ENCODE results near the gene HTR3A.
A peak's percentile ranks its signal among the peaks of the same experiment; 100 is the strongest.

HTR3A gene

GRCh38 chr11:113992459-113993110, 17.7 kb downstream of the HTR3A start:
- no peak overlapping the region for H3K27ac ChIP-seq
- H3K9me3 ChIP-seq, result no peaks in the 10 kb centered on the region
- H3K27me3 ChIP-seq, result peaks cover 43% of the 10 kb centered on the region
- peaks cover 0 to 10% of the 10 kb centered on the region in 2 experiments for H3K4me1 ChIP-seq (ENCODE audit: control insufficient read depth in 1 of 2, insufficient read depth in 1 of 2, low read depth in 1 of 2, low read length in 1 of 2)
- H3K36me3 ChIP-seq, result no peaks in the 10 kb centered on the region
- H3K4me3 ChIP-seq (ENCODE audit: low read depth in 1 of 2, low read length in 1 of 2), result no peak overlapping the region
- TF ChIP-seq CTCF (IDR thresholded peaks at IDR 0.05), result no peak

GRCh38 chr11:113994077-113994954, 19.4 kb downstream of the HTR3A start:
- Histone ChIP-seq H3K27ac (no peak overlapping the region), H3K9me3 (no peaks in the 10 kb centered on the region), H3K4me3 (ENCODE audit: low read depth in 1 of 2, low read length in 1 of 2) (no peak overlapping the region), H3K4me1 (ENCODE audit: control insufficient read depth in 1 of 2, insufficient read depth in 1 of 2, low read depth in 1 of 2, low read length in 1 of 2) (peaks cover 0 to 10% of the 10 kb centered on the region in 2 experiments), H3K27me3 (peaks cover 38% of the 10 kb centered on the region), H3K36me3 (no peaks in the 10 kb centered on the region)
- TF ChIP-seq CTCF (IDR thresholded peaks at IDR 0.05), result peak; percentile 52

GRCh38 chr11:113997473-113997872, 22.6 kb downstream of the HTR3A start:
- no peak for TF ChIP-seq CTCF (IDR thresholded peaks at IDR 0.05)
- Histone ChIP-seq H3K4me3 (ENCODE audit: low read depth in 1 of 2, low read length in 1 of 2) (no peak overlapping the region), H3K4me1 (ENCODE audit: control insufficient read depth in 1 of 2, insufficient read depth in 1 of 2, low read depth in 1 of 2, low read length in 1 of 2) (peaks cover 0 to 10% of the 10 kb centered on the region in 2 experiments), H3K27me3 (peaks cover 29% of the 10 kb centered on the region), H3K9me3 (no peaks in the 10 kb centered on the region), H3K36me3 (no peaks in the 10 kb centered on the region), H3K27ac (no peak overlapping the region)

GRCh38 chr11:113998574-113998973, 23.7 kb downstream of the HTR3A start:
- no peaks in the 10 kb centered on the region for H3K9me3 ChIP-seq
- H3K4me3 ChIP-seq (ENCODE audit: low read depth in 1 of 2, low read length in 1 of 2), result no peak overlapping the region
- peaks cover 0 to 10% of the 10 kb centered on the region in 2 experiments for H3K4me1 ChIP-seq (ENCODE audit: control insufficient read depth in 1 of 2, insufficient read depth in 1 of 2, low read depth in 1 of 2, low read length in 1 of 2)
- H3K27ac ChIP-seq, result no peak overlapping the region
- H3K27me3 ChIP-seq, result peaks cover 27% of the 10 kb centered on the region
- no peaks in the 10 kb centered on the region for H3K36me3 ChIP-seq
- no peak for TF ChIP-seq CTCF (IDR thresholded peaks at IDR 0.05)

- TF ChIP-seq CTCF (IDR thresholded peaks at IDR 0.05), result no peak
- Histone ChIP-seq H3K27ac (no peak overlapping the region), H3K36me3 (no peaks in the 10 kb centered on the region), H3K27me3 (peaks cover 25% of the 10 kb centered on the region), H3K9me3 (no peaks in the 10 kb centered on the region), H3K4me3 (ENCODE audit: low read depth in 1 of 2, low read length in 1 of 2) (no peak overlapping the region), H3K4me1 (ENCODE audit: control insufficient read depth in 1 of 2, insufficient read depth in 1 of 2, low read depth in 1 of 2, low read length in 1 of 2) (no peaks in the 10 kb centered on the region)
Measured at GRCh38 chr11:114000526-114000925, 25.6 kb downstream of the HTR3A start.
